CD14-positive monocyte (primary cell): Measurements from ENCODE around the gene PLXDC2. TPM values are rescaled to one million over a fixed set of nuclear protein-coding genes. Genes with fewer than 3 reads are reported as not detected.

Source experiments
- DNase-seq, 3 donors: peaks; one replicate each; pipeline ENCODE4 v3.0.0-alpha.2; 2011 to 2022
- H2AFZ ChIP-seq: 2 replicates; pipeline ENCODE4 v1.6.0; 2012; ENCODE audit warnings: mild to moderate bottlenecking, low read depth, low read length, inconsistent platforms; ENCODE audit not compliant: insufficient read depth, poor library complexity, severe bottlenecking
- H3K27ac ChIP-seq, 2 donors: 1 replicate in 1 of 2; 2 replicates in 1 of 2; pipeline ENCODE4 v1.5.1; 2012 to 2013; ENCODE audit warnings: low read length in 2 of 2, control low read depth in 1 of 2, inconsistent platforms in 1 of 2, low read depth in 1 of 2, mild to moderate bottlenecking in 1 of 2
- H3K27me3 ChIP-seq, 2 donors: one replicate each; pipeline versions ENCODE4 v1.6.0 to v1.6.1; 2011 to 2013; ENCODE audit warnings: low read length in 2 of 2; ENCODE audit not compliant: control insufficient read depth in 2 of 2, insufficient read depth in 2 of 2
- H3K36me3 ChIP-seq, 2 donors: replicated peaks in 1 of 2; 1 replicate in 1 of 2; 2 replicates in 1 of 2; pipeline versions ENCODE4 v1.5.1 to v1.6.1; 2012 to 2013; ENCODE audit warnings: low read length in 2 of 2, control low read depth in 1 of 2, inconsistent platforms in 1 of 2, mild to moderate bottlenecking in 1 of 2; ENCODE audit not compliant: insufficient read depth in 2 of 2, control insufficient read depth in 1 of 2
- H3K4me1 ChIP-seq, 2 donors: 1 replicate in 1 of 2; 2 replicates in 1 of 2; pipeline versions ENCODE4 v1.5.1 to v1.6.1; 2012 to 2013; ENCODE audit warnings: low read length in 2 of 2, control low read depth in 1 of 2, inconsistent platforms in 1 of 2, mild to moderate bottlenecking in 1 of 2, moderate library complexity in 1 of 2; ENCODE audit not compliant: insufficient read depth in 2 of 2, control insufficient read depth in 1 of 2
- H3K4me2 ChIP-seq: replicated peaks from 2 replicates; pipeline ENCODE3; 2012; ENCODE audit warnings: low read length, moderate library complexity, mild to moderate bottlenecking; ENCODE audit not compliant: poor library complexity, severe bottlenecking; ENCODE audit errors: extremely low read depth
- H3K4me3 ChIP-seq, 3 experiments: fragments of 200-600 bp in 1 of 3; sonication (generic) in 1 of 3; replicated peaks in 1 of 3; 1 replicate in 2 of 3; 2 replicates in 1 of 3; pipeline ENCODE4 v1.5.1; 2011 to 2013; ENCODE audit warnings: low read length in 3 of 3, mild to moderate bottlenecking in 3 of 3, control low read depth in 2 of 3, low read depth in 2 of 3, inconsistent platforms in 1 of 3, moderate library complexity in 1 of 3
- H3K79me2 ChIP-seq: 2 replicates; pipeline ENCODE4 v1.6.0; 2012; ENCODE audit warnings: mild to moderate bottlenecking, control low read depth, inconsistent platforms, low read length, moderate library complexity; ENCODE audit not compliant: insufficient read depth
- H3K9ac ChIP-seq: 2 replicates; pipeline ENCODE4 v1.6.0; 2017; ENCODE audit warnings: low read length, mild to moderate bottlenecking; ENCODE audit not compliant: insufficient read depth, poor library complexity, severe bottlenecking
- H3K9me3 ChIP-seq, 2 donors: replicated peaks in 1 of 2; 1 replicate in 1 of 2; 2 replicates in 1 of 2; pipeline versions ENCODE4 v1.5.1 to v1.6.1; 2012 to 2013; ENCODE audit warnings: low read length in 2 of 2, control low read depth in 1 of 2; ENCODE audit not compliant: control insufficient read depth in 1 of 2, insufficient read depth in 1 of 2
- H4K20me1 ChIP-seq: 2 replicates; pipeline ENCODE4 v1.6.0; 2012; ENCODE audit warnings: mild to moderate bottlenecking, low read length, control low read depth, moderate library complexity; ENCODE audit not compliant: insufficient read depth
- H3K27ac Mint-ChIP-seq, 7 donors: one replicate each; pipeline ENCODE4 v1.8.0; 2020; ENCODE audit warnings: mild to moderate bottlenecking in 7 of 7, mixed read lengths in 7 of 7, moderate library complexity in 6 of 7, inconsistent platforms in 2 of 7
- H3K27me3 Mint-ChIP-seq, 3 donors: one replicate each; pipeline ENCODE4 v1.8.0; 2021 to 2022; ENCODE audit warnings: low read depth in 3 of 3, mild to moderate bottlenecking in 3 of 3, mixed read lengths in 3 of 3, moderate library complexity in 3 of 3, inconsistent platforms in 1 of 3
- H3K36me3 Mint-ChIP-seq, 2 donors: one replicate each; pipeline ENCODE4 v1.8.0; 2020; ENCODE audit warnings: mixed read lengths in 2 of 2, inconsistent platforms in 1 of 2, mild to moderate bottlenecking in 1 of 2
- H3K4me1 Mint-ChIP-seq: one replicate; pipeline ENCODE4 v1.8.0; 2020; ENCODE audit warnings: mild to moderate bottlenecking, mixed read lengths
- H3K4me3 Mint-ChIP-seq, 2 donors: one replicate each; pipeline ENCODE4 v1.8.0; 2020; ENCODE audit warnings: mild to moderate bottlenecking in 2 of 2, mixed read lengths in 2 of 2, moderate library complexity in 1 of 2
- H3K9me3 Mint-ChIP-seq, 7 donors: one replicate each; pipeline ENCODE4 v1.8.0; 2020 to 2022; ENCODE audit warnings: mixed read lengths in 7 of 7, mild to moderate bottlenecking in 6 of 7, moderate library complexity in 6 of 7, inconsistent platforms in 2 of 7
- WGBS: methylation state at CpG from one replicate; pipeline ENCODE4 v1.1.5; 2013; ENCODE audit warnings: missing lambda C conversion rate; ENCODE audit not compliant: insufficient coverage; 5-methylcytosine and 5-hydroxymethylcytosine counted together
- intact Hi-C, 2 donors: fragments of 100-400 bp; cut with micrococcal nuclease; formaldehyde crosslinking; loops; one replicate each; pipeline versions ENCODE4 v1.15.0 to v1.15.1; 2023
- polyA plus RNA-seq, 3 donors: library from polyadenylated mRNA; depleted of rRNA in 1 of 3; unstranded in 2 of 3; stranded (reverse) in 1 of 3; fragments of 300-500 nt in 2 of 3; fragments of >200 nt in 1 of 3; fragmentation: Illumina TruSeq in 2 of 3; gene quantifications; 1 replicate in 2 of 3; 2 replicates in 1 of 3; pipeline ENCODE4 v1.2.3, GENCODE V29; 2012 to 2021
- TF ChIP-seq, protein P1 (sequence below): fragments of 200-600 bp; IDR thresholded peaks from one replicate; pipeline ENCODE4 v1.8.0; 2022; ENCODE audit warnings: antibody characterized with exemption, mild to moderate bottlenecking

PLXDC2 gene
- polyA plus RNA-seq, 3 donors, result 37.5 to 128 (median 93.6) TPM

DNA sequence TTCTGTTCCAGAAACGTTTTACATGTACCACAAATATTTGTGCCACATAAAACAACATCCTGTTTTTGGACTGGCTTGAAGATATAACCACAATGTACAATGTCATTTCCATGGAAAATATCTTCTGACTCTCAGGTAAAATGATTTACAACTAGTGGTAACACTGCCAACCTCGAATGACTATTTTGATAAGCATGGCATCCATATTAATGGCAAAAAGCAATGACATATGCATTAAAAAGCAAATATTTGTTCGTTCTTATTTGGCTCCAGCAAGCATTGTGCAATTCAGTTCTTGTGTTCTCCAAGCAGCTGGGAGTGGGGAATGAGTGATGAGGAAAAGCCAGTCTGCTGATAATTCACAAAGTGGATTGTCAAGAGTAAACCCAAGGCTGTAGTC, 289.0 kb downstream of the PLXDC2 start:
- H3K9me3 ChIP-seq, result no peaks in the 10 kb centered on the region
- no peak overlapping the region for H3K9ac ChIP-seq
- H3K4me1 ChIP-seq, result no peaks in the 10 kb centered on the region
- peaks cover 0 to 28% of the 10 kb centered on the region in 2 donors for H3K36me3 ChIP-seq
- no peak overlapping the region for H3K4me2 ChIP-seq
- Mint-ChIP-seq H3K4me3 (no peak overlapping the region), H3K9me3 (peaks cover 0 to 3% (median 2%) of the 10 kb centered on the region in 7 donors), H3K27me3 (peaks cover 0 to 3% (median 0%) of the 10 kb centered on the region in 3 donors), H3K27ac (peak overlapping the region in 4 of 7 donors; percentile 11 to 77 (median 46)), H3K4me1 (peaks cover 3% of the 10 kb centered on the region), H3K36me3 (peaks cover 27 to 28% of the 10 kb centered on the region in 2 donors)
- H4K20me1 ChIP-seq, result peaks cover 84% of the 10 kb centered on the region
- intact Hi-C loops, result no loop called here
- H3K27ac ChIP-seq, result peak overlapping the region in 1 of 2 donors; percentile 1
- no peak overlapping the region for H3K4me3 ChIP-seq
- no peak overlapping the region for H2AFZ ChIP-seq
- TF ChIP-seq, protein P1, sequence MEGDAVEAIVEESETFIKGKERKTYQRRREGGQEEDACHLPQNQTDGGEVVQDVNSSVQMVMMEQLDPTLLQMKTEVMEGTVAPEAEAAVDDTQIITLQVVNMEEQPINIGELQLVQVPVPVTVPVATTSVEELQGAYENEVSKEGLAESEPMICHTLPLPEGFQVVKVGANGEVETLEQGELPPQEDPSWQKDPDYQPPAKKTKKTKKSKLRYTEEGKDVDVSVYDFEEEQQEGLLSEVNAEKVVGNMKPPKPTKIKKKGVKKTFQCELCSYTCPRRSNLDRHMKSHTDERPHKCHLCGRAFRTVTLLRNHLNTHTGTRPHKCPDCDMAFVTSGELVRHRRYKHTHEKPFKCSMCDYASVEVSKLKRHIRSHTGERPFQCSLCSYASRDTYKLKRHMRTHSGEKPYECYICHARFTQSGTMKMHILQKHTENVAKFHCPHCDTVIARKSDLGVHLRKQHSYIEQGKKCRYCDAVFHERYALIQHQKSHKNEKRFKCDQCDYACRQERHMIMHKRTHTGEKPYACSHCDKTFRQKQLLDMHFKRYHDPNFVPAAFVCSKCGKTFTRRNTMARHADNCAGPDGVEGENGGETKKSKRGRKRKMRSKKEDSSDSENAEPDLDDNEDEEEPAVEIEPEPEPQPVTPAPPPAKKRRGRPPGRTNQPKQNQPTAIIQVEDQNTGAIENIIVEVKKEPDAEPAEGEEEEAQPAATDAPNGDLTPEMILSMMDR, result no peak
- WGBS, result 100% methylated on average over 1 of the region's 3 CpGs
- peaks cover 7% of the 10 kb centered on the region for H3K79me2 ChIP-seq
- DNase-seq, result no peak
- no peaks in the 10 kb centered on the region for H3K27me3 ChIP-seq

DNA sequence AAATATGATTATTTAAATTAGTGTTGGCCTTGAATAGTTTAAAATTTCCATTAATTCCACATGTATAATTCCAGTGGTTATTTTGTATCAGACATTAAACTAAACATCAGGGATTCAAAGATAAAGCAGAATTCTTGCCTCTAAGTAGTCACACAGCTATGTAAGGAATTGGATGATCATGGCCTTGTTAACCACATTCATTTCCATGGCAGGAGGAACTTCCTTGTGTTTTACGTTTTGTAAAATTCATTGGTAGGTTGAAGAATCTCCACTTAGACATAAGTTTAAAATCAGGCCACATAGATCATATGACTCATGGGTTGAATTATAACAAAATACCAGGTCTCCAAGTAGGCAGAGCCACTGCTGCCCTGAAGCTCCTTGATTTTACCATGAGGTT, 289.7 kb downstream of the PLXDC2 start:
- Mint-ChIP-seq H3K27ac (peak overlapping the region in 3 of 7 donors; percentile 53 to 80 (median 68)), H3K4me1 (no peaks in the 10 kb centered on the region), H3K27me3 (peaks cover 0 to 3% (median 0%) of the 10 kb centered on the region in 3 donors), H3K9me3 (peaks cover 0 to 3% (median 2%) of the 10 kb centered on the region in 7 donors), H3K36me3 (peaks cover 25 to 28% of the 10 kb centered on the region in 2 donors), H3K4me3 (no peak overlapping the region)
- H3K4me2 ChIP-seq, result no peak overlapping the region
- H3K4me3 ChIP-seq, result no peak overlapping the region
- peaks cover 84% of the 10 kb centered on the region for H4K20me1 ChIP-seq
- H3K27ac ChIP-seq, result no peak overlapping the region
- H3K4me1 ChIP-seq, result no peaks in the 10 kb centered on the region
- no peaks in the 10 kb centered on the region for H3K27me3 ChIP-seq
- no peak overlapping the region for H2AFZ ChIP-seq
- TF ChIP-seq, protein P1, result no peak
- H3K9me3 ChIP-seq, result no peaks in the 10 kb centered on the region
- no CpG with 5 or more reads among the region's 1 CpG for WGBS
- intact Hi-C loops, result no loop called here
- H3K9ac ChIP-seq, result no peak overlapping the region
- peaks cover 0 to 35% of the 10 kb centered on the region in 2 donors for H3K36me3 ChIP-seq
- H3K79me2 ChIP-seq, result peaks cover 7% of the 10 kb centered on the region
- no peak for DNase-seq
